ENCODE data around the gene ZCCHC7.

DNA sequence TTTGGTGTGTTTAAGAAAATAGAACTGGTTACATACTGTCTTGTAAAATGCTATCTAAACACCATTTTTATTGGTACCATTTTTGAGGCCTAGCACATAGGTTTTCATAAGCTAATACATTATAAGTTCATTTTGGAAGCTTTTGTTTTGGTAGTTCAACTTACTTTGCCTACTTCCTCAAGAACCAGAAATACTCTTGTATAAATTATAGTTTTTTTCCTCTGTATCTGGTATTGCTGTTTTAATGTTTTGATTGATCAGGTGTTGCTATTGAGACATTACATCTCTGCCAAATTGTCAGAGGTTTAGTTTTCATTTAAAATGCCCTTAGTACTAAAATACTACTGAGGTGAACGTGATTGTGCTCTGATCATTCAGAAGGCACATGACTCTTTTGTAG lies 211.5 kb downstream of the ZCCHC7 start:
- TF ChIP-seq, protein P1, sequence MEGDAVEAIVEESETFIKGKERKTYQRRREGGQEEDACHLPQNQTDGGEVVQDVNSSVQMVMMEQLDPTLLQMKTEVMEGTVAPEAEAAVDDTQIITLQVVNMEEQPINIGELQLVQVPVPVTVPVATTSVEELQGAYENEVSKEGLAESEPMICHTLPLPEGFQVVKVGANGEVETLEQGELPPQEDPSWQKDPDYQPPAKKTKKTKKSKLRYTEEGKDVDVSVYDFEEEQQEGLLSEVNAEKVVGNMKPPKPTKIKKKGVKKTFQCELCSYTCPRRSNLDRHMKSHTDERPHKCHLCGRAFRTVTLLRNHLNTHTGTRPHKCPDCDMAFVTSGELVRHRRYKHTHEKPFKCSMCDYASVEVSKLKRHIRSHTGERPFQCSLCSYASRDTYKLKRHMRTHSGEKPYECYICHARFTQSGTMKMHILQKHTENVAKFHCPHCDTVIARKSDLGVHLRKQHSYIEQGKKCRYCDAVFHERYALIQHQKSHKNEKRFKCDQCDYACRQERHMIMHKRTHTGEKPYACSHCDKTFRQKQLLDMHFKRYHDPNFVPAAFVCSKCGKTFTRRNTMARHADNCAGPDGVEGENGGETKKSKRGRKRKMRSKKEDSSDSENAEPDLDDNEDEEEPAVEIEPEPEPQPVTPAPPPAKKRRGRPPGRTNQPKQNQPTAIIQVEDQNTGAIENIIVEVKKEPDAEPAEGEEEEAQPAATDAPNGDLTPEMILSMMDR (IDR thresholded peaks at IDR 0.05; ENCODE audit: insufficient read depth, low read depth, low read length): no peak
- TF ChIP-seq EZH2 (IDR thresholded peaks at IDR 0.05; ENCODE audit: insufficient read depth, low read length): no peak

Measured in astrocyte (in vitro differentiated cells and primary cell).